Sciatic nerve (tissue), 2 donors: ENCODE results near the gene HEG1. TPM values are rescaled to one million over a fixed set of nuclear protein-coding genes. Genes with fewer than 3 reads are reported as not detected.
A peak's percentile ranks its signal among the peaks of the same experiment; 100 is the strongest.
"Not testable (repeated sequence)": the region's sequence is repeated elsewhere in the genome, so short reads cannot be mapped to it uniquely, and the experiment has no call there.

Experiments used
- ATAC-seq: fragments of 200-7000 bp; cut with Tn5 transposase; one replicate; pipeline ENCODE4 v1.9.1; 2020; ENCODE audit warnings: mild to moderate bottlenecking, moderate library complexity
- DNase-seq: peaks from one replicate; pipeline ENCODE4 v3.0.0-alpha.2; 2020; ENCODE audit warnings: low spot score
- intact Hi-C: fragments of 100-400 bp; cut with DNase I; formaldehyde crosslinking; loops from one replicate; pipeline ENCODE4 v1.14.2; 2022
- total RNA-seq: library from RNA; stranded (reverse); fragmentation: NEBNext Ultra II Directional; extraction: Animal tissue kit (Norgen Biotek cat#: 25700); gene quantifications from one replicate; pipeline ENCODE4 v1.2.1, GENCODE V29; 2021
- donor health status: DM: no; HTN: no; CAD: no.
- donor health status: DM: no; HTN: no; CAD: no.

HEG1 gene
- total RNA-seq, 1 donor from 2014 or later: 87.4 TPM

DNA sequence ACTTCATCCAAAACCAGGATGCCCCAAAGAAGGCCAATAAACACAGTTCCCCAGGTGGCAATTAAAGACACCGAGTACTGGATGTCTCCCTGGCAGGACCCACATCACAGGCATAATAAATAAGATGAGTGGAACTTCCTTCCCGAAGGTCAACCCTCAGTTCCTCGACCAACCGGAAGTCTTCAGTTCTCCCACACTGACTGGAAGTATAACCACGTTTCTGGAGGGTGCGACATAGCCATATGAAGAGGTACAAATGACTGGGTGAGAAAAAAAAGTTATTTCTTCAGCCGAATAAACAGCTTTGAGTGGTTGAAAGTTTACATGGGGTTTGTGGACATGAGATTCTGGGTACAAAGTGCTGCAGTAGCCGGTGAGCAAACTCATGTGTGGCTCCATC, 86.6 kb downstream of the HEG1 start:
- ATAC-seq: no peak
- intact Hi-C loops: no loop called here
- no peak for DNase-seq

DNA sequence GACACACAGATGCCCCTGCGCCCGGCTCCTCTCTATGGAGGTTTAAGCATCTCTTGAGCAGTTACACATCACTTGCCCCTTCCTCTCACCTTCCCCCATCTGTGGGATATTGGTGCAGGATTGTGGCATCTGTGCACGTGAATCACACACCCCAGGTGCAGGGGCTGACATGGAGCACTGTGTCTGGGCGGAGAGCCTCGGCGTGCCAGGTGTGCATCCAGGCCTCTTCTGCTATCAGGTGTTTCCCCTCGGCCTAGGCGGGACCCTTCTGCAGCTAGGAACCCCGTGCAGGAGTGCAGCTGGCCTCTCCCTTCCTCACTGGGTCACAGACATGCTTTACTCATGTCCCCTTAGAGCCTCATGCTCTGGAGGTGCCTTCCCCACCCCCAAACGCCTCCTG, 87.8 kb downstream of the HEG1 start:
- DNase-seq: no peak
- ATAC-seq: no peak
- intact Hi-C loops: no loop called here

DNA sequence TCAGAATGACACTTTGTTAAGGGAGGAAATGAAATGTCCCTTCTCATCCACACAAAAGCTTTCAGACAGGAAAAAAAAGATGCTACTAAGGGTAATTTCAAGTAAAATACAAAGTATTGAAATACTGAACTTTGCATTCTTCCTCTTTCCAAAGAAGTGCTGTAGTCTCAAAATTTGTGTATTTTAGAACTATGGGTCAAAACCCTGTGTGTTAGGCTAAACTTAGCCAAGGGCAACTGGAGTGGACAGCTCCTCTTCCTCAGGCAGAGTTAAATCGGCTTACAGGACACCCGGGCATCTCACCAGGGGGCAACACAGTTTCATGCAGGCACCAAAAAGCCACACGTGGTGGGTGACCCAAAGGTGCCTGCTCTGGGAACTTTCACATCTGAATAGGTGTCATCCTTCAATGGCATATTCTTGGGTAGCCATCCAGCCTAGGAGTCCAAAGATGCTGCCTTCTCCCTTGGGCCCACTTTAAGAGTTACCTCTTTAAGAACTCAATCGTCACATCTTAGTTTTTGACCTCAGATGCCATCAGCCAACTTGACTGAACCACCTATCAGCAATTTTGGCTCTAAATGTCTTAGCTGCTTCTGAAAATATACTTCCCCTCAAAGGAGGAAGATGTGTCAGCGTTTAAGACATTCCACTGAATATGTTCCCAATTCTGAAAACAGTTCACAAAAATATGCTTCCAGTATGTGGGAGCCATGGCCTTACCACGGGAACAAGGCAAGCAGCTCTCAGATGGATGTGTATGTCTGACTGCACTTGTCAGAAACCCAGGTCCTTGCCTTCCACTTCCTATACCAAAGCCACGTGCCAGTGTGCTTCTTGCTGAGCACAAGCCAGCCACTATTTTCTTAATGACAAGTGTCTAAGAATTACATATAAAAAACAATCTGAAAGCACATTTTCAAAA, 89.0 kb downstream of the HEG1 start:
- no peak for DNase-seq
- intact Hi-C loops: no loop called here
- peak; percentile 45 for ATAC-seq

DNA sequence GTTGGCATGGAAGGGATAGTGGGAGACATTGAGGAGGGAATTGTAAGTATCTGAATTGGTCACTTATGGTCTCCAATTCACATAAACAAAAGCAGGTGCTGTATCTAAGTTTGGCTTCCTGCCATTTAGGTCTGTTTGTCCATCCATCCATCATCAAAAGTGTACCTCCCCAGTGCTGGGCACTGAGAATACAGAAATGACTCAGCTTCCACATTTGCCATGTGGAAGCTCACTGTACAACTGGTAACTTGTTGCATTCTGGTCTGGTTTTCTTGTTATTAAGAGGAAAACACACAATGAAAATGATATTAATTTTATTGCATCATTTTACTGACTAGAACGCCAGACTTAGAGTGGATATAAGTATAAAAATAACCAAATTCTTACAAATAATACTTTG, 90.4 kb downstream of the HEG1 start:
- intact Hi-C loops: no loop called here
- ATAC-seq (no peak), DNase-seq (no peak)

DNA sequence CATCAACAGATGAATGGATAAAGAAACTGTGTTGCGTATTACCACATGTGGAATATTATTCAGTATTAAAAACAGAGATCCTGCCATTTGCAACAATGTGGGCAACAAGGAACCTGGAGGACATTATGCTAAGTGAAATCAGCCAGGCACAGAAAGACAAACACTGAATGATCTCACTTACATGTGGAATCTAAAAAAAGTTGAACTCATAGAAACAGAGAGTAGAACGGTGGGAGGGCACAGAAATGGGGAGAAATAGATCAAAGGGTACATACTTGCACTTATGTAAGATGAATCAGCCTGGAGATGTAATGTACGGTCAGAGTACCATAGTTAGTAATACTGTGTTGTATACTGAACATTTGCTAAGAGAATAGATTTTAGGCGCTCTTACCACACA, 91.4 kb downstream of the HEG1 start:
- DNase-seq: no peak
- intact Hi-C loops: no loop called here
- ATAC-seq: no peak

DNA sequence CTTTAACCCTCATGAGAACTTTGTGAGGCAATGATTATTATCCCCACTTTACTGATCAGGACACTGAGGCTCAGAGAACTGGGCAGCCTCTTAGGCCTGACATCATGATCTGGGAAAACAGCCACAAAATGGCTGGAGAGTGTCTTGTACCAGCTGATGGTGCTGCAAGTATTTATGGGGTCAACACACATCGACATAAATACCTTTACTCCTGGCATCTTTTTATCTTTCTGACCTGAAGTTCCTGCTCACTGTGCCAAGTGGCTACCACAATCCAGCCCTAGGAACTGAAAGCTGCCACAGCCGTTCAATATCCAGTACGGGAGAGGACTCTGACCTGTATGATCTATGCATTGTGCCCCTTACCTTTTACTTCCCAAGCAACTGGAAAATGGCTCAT, 92.0 kb downstream of the HEG1 start:
- ATAC-seq (no peak), DNase-seq (no peak)
- intact Hi-C loops: no loop called here

DNA sequence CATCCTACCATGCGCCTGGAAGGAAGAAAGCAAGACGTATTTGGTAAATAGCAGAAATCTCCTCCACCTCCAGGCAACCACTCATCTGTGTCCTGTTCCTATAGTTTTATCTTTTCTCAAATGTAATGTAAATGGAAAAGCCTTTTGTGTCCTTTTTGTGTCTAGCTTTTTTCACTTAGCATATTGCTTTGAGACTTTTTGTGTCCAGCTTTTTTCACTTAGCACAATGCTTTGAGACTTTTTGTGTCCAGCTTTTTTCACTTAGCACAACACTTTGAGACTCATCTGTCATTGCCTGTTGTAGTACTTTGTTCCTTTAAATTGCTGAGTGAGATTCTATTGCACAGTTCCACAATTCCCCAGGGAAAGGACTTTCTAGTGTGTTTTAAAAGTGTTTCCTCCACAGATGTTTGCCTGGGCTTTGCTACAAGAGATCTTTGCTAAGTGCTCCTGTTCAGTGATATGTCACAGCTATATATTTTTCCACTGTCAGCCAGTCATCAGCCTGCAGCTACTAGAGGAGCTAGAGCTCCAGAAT, 93.3 kb downstream of the HEG1 start:
- ATAC-seq (no peak), DNase-seq (no peak)
- intact Hi-C loops: no loop called here

DNA sequence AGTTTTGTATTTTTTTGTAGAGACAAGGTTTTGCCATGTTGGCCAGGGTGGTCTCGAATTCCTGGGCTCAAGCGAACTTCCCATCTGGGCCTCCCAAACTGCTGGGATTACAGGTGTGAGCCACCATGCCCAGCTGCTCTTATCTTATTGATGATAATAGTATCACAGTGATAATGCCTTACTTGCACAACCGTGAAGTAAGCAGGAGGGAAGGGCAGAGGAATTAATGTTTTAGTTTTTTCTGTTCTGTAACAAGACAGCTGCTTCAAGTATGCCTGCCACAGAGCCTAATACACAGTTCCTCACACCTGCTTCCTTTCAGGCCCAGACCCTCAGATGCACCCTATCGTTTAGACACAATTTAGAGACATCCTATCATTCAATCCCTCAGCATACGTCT, 95.1 kb downstream of the HEG1 start:
- ATAC-seq (no peak), DNase-seq (no peak)
- intact Hi-C loops: no loop called here

DNA sequence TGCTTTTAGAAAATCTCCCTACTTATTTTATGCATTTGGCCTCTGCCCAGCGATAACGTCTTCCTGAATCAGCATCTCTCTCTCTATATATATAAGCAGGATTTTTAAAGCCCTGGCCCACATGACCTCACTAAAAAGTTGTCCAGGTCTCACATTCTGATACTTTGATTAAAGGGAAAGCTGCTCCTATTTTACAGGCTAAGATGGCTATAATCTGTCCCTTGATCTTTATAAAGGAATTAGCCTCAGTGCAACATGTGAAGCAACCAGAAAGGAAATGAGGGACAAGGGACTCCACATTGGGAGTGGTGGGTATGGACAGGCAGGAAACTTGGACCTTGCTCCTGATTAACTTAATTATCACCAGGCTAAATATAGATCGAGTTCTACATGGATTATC, 95.7 kb downstream of the HEG1 start:
- ATAC-seq (no peak), DNase-seq (no peak)
- intact Hi-C loops: no loop called here

DNA sequence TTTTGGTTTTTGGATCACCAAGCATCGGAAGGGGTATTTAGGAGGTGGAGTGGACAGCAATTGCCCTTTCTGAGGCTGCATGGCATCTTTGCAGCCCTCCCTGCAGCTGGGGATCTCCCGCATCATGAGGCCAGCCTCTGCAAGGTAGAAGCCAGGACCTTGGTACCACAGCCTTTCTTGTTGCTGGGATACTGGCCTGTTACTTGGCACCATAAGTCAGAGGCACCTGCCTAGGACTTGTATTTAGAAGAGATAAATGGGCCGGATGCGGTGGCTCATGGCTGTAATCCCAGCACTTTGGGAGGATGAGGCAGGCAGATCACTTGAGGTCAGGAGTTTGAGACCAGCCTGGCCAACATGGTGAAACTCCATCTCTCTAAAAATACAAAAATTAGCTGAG, 97.8 kb downstream of the HEG1 start:
- DNase-seq, intact Hi-C loops, ATAC-seq: not testable (repeated sequence)

DNA sequence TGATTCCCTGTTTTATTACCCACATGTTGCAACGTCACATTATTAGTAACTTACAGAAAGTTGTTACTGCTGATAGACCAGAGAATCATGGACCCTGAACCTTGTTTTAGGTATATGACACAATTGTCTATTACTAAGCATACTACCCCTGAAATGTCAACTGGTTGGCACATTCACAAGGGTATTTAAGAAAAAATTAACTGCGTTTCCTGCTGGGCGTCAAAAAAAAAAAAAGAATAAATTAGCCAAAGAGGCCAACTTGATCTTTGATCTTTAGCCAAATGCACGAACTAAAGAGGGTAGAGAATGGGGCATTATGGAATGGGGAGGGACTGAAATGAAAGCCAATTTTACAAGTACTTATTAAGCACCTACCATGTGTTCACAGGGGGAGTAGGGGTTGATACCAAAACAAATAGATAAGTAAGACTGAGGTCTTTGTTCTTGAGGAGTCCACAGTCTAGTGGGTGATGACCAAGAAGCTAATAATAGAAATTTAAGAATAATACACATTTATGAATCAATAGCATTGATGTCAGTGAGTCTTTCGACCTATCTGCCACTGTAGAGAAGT, 103.4 kb downstream of the HEG1 start:
- DNase-seq (no peak), ATAC-seq (no peak)
- intact Hi-C loops: no loop called here

DNA sequence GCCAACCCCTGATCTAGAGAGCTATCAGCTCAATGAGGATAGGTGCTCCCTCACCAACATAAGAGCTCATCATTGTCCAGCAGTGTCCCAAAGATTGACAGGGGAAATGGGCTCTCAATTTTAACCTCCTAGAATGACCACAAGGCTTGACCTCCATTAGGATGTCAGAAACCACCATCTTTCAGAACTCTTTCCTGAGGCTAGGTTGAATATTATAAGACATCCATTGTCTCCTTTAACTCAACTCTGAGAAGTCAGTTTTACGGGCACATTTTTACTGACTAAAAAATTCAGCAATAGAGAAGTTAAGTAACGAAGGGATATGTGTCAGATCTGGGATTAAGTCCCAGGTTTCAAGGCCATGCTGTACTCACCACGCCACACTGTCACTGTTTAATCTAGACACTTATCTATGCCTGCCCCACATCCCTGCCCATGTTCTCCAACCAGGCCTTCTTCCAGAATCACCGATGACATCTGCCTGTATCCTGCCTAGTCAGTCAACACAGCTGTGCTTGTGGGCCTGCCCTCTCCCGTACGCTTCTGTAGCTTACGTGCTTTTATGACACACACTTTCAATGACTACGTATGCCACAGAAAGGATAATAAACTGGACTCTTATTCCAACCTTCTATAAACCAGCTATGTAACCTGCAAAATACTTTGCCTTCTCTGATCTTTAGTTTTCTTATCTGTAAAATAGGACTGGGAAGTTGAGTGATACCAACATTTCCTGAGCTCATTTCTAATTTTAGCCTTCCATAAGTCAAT, 104.1 kb downstream of the HEG1 start:
- no peak for DNase-seq
- no peak for ATAC-seq
- intact Hi-C loops: no loop called here

DNA sequence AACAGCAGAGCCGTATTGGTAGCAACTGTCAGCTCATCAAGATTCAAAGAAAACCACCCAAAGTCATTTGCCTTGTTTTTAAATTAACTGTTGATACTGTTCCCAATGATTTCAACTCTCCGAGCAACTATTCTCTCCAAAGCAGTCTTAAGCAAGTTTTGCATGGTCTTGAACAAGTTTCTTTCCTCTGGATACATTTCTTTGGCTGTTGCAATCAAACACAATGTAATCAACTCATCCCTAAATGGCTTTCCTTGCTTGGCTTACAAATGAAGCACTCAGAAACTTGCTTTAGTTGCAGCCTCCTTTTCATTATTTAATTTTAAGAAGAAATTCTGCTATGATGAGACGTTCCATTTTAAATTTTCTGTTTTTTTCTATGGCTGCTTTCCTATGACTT, 105.8 kb downstream of the HEG1 start:
- ATAC-seq (no peak), DNase-seq (no peak)
- intact Hi-C loops: no loop called here

DNA sequence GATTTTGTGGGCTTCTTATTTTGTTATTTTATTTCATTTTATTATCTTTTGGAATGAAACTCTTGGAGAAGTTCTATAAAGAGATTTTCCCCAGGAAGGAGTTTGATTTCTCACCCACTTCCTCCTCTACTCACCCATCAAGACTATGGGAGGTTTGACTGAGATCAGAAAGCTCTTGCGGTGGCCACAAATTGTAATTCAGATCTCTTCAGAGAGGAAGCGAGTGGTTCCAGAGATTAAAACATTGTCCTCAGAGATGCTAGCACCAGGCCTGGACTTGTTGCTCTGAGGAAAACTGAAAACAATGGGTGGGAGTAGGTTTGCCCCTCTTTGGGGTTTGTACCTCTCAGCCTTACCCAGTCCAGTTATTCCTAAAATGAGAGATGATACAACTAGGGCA, 113.2 kb downstream of the HEG1 start:
- intact Hi-C loops: no loop called here
- DNase-seq (no peak), ATAC-seq (no peak)

DNA sequence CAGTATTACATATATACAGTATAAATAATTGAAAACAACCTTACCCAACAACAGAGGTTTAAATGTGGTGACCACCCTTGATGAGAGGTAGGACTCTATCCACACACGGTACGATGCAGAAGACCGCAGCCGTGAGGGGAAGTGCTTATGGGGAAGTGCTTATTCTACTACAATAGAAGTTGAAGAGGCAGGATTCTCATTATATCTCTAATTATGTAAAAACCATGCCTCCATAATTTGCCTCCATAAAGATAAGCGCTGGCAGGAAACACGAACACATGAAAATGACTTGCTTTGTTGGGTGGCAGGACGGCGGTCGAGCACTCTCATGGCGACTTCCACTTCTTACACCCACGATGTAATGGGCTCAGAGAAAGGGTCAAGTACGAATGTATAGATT, 114.0 kb downstream of the HEG1 start:
- ATAC-seq (no peak), DNase-seq (no peak)
- intact Hi-C loops: no loop called here

DNA sequence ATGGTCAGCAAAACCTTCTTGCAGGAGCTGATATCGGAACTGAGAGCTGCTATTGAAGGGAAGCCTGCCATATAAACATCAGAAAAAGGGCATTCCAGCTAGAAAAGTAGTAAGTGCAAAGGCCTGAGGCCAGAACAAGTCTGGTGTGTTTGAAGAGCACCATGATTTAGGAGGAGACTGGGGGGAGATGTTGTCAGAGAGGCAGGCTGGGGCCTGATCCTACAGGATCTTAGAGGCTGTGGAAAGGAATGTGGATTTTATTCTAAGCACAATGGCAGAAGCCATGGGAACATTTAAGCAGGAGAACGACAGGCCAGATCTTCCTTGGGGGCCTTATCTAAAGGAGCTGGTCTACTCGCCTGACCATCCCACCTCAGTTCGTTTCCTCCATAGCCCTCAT, 116.1 kb downstream of the HEG1 start:
- intact Hi-C loops: no loop called here
- ATAC-seq: no peak
- DNase-seq: no peak

DNA sequence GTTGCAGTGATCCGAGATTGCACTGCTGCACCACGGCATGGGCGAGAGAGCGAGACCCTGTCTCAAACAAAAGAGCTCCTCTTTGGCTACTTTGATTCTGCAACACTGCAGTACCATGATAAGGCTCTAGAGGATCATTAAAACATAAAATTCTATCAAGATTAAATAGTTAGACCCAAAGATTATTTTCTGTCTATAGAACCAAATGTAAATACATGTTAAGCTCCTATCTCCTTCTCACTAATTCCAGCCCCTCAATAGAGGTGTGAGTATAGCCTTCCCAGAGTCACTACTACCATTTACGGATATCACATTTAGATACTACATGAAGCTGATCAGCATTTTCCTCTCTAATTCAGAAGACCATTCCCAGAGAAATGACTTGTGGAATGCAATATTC, 116.9 kb downstream of the HEG1 start:
- no peak for ATAC-seq
- intact Hi-C loops: no loop called here

DNA sequence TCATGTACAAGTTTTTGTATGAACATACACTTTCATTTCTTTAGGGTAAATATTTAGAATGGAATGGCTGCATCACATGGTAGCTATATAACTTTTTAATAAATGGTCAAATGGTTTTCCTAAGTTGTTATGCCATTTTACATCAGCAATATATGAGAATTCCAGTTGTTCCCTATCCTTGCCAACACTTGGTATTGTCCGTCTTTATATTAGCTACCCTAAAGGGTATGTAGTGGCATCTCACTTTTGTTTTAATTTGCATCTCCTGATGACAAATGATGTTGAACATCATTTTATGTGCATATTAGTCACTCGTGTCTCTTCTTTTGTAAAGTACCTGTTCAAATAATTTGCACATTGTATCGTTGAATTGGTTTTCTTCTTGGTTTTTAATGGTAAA, 118.7 kb downstream of the HEG1 start:
- intact Hi-C loops: no loop called here
- no peak for DNase-seq
- no peak for ATAC-seq

More for the DNA sequence above, 116.9 kb downstream of the HEG1 start:
- no peak for DNase-seq

DNA sequence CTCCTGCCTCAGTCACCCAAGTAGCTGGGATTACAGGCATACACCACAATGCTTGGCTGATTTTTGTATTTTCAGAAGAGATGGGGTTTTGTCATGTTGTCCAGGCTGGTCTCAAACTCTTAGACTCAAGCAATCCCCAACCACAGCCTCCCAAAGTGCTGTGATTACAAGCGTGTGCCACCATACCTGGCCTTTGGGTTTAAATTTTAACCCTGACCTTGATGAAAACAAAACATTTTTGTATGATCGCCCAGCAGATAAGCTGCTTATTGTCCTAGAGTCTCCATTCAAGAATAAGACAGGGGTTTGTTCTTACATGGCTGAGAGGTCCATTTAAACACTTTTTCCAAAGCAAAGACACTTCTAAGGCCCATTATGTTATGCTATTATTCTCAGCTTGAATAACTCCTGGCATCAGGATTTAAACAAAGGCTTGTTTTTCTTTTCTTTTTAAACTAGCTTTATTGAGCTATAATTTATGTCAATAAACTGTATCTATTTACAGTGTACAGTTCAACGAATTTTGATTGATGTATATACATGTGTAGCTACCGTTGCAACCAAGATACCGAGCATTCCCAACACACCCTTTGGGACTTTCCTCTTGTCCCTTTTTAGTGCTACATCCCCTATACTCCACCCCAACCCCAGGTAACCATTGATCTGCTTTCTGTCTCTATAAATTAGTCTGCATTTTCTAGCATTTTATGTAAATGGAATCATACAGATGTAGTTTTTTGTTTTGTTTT, 119.8 kb downstream of the HEG1 start:
- no peak for DNase-seq
- intact Hi-C loops: no loop called here
- no peak for ATAC-seq
